HTERT RPE-1 (cell line): Measurements from ENCODE around the gene PITX1.

Source experiments
- in situ Hi-C: fragments of 300-500 bp; cut with MboI; formaldehyde crosslinking; loops from 4 replicates; pipeline ENCODE4 v1.14.3; 2020; ENCODE audit warnings: low sequenced_read_pairs

Gene PITX1

DNA sequence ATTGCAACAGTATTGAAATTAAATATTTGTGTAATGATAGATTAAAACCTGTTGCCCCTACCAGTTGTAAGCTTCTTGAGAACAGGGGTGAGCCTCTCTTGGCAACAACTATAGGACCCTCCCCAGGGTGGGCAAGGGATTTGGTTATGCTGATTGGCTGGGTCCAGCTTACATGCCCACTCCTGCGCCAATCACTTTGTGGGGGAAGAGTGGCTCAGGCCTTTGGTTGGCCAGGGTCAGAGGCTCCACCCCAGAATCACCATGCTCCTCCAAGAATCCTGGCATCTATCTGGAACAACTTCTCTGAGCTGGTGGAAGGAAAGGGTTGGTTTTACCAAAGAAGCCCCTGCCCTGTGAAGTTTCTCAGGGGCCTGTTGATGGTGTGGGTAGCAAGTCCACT lies 8.6 kb upstream of the PITX1 start:
- in situ Hi-C loops, result no loop called here

DNA sequence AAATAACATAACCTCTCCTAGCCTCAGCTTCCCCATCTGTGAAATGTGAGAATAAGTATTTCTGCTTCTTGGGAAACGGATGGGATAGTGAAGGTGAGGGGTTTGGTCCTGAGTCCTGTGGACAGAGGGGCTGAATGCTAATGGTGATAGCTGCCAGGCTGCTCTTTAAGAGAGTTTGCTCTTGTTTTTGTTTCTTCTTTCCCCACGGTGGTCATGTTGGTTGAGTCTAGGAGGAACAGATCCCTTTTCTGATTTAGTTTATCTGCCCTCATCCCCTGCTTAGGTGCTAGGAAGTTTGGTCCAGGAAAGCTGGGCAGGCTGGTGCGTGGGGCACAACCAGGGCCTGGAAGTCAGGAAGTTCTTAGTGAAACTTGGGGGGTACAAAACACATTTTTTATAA lies 7.7 kb upstream of the PITX1 start:
- in situ Hi-C loops, result no loop called here

DNA sequence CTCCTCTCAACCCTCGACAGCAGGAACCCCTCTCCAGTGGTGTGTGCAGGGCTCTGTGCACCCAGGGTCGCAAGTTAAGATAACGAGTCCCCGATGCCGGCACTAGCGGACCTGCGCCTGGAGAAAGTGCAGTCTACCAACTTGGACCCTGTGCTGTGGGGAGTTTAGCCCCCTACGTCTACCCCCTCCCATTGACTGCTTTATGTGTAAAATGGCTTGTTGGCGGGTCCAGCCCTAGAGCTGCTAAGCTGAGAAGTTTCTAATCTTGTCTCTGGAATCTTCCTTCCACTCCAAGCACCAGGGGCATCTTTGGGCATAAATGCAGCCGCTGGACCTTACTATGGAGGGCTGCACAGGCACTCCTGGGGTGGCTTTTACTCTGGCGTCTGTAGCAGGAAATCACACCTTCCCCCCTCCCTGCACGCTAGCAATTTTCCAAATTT lies 7.1 kb upstream of the PITX1 start:
- in situ Hi-C loops, result no loop called here

DNA sequence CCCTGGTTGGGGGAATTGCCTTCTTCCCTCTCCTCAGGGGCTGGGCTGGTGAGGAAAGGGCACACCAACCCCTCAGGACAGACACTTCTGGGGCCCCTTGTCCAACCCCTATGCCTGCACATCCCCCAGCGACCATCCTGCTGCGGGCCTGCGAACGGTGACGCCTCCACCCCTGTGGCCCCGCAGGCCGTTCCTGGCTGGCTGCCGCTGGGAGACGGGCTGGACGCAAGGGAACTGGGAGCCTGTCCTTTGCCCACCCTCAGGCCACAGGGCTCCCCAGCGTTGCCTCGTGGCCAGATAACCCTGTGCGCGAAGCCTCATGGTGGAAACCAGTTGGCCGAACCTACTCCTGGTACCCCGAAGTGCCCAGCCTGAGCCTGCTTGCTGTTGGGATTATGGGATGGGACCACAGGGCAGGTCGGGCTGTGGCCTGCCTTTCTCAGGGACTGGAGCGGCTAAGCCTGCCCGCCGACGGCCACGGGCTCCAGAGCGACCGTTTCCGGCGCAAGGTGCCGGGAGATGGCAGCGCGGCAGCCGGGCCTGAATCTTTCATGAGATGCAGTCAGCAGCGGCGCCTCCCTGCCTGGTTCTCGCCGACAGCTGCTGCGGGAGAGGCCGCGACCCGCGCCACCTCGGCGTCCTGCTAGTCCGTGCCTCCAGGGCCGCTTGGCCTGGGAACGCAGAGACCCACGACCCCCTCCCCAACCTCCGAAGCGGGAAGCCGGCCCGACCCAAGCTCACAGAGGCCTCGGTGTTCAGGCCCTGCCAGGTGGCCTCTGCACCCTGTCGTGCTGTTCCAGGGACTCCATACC lies 6.5 kb upstream of the PITX1 start:
- in situ Hi-C loops, result no loop called here

DNA sequence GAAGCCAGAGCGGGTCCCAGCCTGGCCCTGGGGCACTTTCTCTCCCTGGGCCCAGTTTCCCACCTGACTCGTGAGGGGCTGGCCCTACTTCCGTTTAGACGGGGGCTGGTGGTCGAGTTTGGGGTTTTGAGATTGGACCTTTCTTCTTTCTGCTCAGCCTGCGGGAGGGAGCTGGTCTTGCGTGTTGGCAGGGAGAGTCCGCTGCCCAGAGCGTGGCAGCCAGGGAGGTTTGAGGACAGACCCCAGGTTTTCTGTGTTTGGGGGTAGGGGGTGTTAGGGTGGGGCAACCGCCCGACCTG lies 6.0 kb upstream of the PITX1 start:
- in situ Hi-C loops, result no loop called here

DNA sequence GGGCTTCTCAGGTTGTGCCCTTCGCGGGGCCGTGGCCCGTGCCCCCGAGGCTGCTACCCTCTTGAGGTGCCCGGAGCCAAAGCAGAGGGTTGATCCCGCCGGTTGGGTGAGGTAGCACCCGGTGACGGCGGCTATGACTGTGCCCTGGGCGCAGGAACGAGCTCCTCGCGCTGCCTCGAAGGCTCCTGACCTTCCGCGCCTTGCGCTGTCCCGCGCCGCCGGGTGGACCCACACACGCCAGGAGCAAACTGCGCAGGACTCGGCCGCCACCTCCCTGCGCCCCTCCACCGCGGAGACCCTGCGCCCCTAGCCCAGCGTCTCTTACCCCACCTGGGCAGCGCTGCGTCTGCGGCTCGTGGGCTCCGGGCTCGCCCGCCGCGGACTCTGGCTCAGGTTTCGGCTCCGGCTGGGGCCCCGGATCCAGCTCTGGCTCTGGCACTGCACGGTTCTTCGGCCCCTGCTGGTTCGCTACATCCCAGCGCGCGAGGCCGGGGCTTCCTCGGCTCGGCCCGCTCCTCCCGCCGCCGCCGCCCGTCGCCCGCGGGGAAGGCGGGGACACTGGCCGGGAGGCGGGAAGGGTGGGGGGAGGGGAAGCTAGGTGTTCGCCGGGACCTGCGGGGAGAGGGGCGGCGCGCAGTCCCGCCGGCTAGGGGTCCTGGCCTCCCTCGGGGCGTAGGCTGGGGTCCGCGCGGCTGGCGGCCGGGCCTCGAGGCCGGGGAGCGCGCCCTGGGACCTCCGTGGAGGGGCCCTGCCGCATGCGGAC lies 5.4 kb upstream of the PITX1 start:
- in situ Hi-C loops, result no loop called here

DNA sequence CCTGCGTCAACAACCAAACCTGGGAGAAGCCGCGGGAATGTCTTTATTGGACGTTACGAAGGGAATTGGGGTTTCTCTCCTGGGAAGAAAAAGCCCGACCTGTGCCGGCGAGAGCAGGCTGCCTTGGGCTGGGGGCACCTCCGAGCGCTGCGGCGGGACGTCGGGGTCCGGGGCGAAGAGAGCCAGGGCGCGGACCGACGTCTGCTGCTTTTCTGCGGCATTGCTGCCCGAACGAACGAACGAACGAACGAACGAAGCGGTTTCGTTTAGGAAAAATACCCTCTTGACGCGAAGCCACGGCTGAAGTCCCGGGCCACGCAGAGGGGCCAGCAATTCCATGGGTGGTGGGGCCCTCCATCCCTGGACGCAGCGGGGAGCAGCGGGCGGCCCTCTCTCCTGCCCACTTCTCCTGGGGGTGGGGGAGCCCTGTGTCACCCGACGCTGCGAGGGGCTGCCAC lies 4.8 kb upstream of the PITX1 start:
- in situ Hi-C loops, result no loop called here

DNA sequence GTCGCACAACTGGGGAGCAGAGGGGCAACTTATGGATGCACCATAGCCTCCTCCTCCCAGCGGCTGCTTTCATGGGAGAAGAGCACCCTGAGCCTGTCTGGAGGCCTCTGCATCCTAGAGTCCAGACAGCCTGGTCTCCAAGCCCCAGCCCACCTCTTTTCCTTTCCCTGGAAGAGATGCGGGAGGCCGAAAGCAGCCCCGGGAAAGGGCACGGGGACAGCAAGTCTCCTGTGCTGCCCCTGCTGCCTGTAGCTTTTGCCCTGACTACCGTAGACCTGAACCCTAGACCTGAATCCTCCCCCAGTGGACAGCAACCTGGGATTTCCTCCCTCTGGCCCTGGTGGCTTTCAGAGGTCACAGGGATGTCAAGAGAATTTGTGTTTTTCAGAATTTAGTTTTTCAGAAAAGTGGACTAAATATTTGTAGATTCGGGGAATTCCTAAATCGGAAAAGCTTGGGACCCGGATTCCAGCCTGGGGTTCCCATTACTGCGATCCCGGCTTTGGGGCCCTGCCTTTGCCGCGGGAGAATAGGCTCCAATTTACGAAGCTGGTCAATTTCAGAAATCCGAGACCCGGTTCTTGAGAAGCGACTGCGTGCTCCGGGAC lies 4.3 kb upstream of the PITX1 start:
- in situ Hi-C loops, result no loop called here

DNA sequence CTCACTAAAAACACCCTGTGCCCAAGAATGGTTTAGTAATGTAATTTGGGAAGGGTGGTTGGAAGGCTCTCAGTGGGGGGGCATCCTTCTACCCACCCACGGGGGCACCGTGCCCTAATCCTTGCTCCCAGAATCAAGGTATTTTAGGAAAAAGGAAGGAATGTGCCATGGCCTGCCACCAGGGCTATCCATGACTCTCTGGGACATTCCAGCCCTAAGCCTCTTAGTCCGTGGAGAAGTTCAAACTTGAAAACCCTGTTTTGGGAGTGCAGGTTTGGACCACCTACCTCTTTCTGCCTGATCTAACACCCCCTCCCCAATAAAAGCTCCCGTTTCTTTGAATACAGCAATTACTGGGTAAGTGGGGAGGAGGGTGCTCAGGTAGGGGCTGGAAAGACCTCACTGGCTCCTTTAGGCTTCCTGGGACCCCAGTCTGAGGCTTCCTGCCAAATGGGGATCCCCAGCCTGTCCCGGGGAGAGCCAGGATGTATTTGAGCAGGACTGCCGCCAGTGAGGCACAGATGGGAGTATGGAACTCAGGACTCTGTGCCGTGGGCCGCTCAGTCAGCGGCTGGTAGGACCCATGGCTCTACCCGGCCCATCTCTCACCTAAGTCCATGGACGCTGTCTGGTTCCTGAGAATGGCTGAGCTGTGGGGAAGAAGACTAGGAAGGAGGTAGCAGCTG lies 3.6 kb upstream of the PITX1 start:
- in situ Hi-C loops, result no loop called here

DNA sequence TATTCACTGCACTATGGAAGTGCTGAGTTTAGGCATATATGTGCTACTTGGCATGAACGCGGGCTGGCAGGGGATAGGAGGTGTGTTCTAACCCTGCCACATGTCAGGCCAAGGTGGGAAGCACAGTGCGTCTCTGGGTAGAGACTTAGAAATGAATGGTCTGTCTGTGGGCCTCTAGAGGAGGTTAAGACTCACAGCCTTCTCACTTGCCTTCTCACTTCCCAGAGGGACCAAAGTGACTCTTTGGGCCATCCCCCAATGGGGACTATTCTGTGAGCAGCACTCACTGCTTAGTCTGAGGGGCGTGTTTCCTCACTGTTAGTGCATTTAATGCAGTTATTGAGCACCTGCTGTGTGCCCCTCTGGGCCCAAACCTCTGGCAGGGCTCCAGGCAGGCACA lies 2.4 kb upstream of the PITX1 start:
- in situ Hi-C loops, result no loop called here

DNA sequence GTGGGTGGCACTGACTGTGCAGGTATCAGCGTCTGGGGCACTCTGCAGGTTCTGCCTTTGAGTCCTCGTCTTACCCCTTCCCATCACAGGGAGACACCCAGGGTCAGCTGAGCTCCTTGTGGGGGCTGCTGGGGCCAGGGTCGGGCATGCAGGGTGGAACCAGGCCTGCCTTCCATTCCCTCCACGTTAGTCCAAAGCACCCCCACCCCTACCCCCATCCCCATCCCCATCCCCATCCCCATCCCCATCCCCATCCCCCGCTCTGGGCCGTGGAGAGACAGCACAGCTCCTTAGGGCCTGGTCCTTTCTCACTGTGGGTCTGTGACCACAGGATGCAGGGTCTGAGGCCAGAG lies 1.6 kb upstream of the PITX1 start:
- in situ Hi-C loops, result no loop called here

DNA sequence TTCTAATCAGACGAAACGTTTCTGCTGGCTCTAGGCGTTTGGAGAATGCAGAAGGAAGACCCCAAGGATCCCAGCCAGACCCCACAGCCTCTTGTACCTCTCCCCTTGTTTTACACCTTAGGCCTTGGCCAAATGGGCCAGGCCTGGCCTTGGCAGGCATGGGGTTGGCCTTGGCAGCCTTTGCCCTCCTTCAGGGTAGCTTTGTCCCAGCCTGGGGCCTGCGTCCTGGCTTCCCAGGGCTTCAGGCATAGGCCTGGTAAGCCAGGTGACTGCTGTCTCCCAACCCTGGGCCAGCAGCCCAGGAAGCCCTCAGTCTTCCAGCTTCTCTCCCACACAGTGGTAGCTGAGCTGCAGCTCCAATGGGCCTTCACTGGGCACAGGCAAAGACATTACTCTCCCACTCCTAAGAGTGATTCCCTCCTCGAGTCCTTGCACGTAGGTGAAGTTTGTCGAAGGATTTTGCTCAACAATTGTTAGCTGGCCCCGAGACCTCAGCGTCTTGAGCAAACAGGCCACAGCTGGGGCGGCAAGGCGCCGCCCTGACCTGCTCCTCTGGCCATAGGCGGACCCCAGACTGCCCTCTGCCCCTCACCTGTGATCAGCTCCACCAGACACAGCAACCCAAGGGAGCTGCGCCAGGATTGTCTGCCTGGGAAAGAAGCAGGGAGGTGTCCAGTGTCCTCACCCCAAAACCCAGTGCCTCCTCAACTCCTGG lies 1.1 kb upstream of the PITX1 start:
- in situ Hi-C loops, result no loop called here

DNA sequence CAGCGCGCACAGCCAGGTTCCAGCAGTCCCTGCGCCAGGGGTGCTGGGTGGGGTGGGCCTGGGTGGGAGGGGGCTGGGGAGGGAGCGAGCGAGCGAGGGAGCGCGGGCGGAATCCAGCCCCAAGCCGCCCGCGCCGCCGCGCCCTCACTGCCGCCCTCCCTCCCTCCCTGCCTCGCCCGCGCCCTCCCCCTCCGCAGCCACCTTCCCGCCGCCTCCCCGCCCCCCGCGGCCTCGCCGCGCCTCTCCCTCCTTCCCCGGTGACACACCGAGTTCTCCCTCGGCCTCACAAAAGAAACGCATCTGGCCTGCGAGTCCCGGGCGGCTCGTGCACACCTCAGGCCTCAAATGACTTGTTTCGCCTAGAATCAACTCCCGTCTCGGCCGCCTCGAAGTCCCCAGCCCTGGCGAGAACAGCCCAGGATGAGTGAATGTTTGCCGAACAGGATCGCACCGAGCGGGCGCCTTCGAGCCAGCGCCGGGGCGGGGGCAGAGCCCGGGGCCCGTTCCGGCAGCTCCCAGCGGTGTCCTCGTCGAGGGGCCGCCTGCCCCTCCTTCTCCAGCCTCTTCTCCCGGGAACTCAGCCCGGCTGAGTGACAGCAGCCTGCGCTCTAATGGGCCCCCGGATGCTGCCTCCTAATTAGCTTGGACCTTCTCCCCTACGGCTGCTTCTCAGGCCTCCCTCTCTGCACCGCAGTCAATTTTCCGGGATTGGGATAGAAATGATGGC lies 371 bp upstream of the PITX1 start:
- in situ Hi-C loops, result no loop called here

DNA sequence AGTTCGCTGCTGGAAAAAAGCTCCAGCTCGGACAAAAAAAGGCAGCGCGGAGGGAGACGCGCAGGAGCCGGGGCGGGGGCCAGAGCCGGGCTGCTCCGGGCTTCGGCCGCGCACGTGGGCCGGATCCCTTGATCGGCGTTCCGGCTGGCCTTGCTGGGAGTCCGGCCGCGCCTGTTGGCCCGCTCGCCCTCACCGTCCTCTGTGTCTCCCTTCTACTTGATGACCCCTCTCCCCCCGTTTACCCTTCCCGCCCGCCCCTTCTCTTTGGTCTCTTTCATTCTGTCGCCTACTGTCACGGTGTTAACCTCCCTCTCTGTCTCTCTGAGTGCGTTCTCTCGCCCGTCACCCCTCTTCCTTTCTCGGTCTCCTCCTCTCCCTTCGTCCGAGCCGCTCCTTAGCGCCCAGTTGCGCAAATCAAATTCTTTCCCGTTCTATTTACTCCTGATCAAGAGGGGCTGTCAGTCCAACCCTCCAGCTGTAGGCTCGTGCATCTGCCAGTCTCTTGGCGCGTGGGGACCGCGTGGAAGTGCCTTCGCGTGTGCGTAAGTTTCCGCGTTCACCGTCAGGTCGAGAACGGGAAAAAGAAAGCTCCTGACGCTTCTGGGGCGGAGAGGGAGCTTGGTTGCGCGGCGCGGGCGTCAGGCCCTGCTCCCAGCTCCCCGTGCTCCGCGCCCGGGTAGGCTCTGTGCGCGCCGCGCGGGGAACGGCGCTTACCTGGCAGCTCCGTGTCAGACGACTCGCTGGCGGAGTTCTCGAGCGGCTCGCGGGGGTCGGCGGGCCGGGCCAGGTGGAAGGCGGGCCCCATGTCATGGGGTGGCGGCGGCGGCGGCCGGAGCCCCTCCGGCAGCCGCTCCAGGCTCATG lies 798 bp downstream of the PITX1 start:
- in situ Hi-C loops, result no loop called here

DNA sequence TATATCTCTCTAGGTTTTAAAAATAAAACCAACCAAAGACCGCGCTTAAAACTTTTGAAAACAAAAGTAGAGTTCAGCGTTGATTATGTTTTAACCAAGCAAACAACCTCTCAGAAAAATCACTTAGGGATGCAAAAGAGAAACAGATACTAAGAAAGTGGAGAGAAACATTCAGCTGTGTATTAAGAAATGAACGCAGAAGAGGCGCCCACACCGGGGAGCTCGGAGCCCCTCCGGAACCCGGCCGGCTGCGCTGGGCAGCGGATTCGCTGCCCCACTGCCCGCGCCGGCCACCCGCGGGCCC lies 1.4 kb downstream of the PITX1 start:
- in situ Hi-C loops, result no loop called here

DNA sequence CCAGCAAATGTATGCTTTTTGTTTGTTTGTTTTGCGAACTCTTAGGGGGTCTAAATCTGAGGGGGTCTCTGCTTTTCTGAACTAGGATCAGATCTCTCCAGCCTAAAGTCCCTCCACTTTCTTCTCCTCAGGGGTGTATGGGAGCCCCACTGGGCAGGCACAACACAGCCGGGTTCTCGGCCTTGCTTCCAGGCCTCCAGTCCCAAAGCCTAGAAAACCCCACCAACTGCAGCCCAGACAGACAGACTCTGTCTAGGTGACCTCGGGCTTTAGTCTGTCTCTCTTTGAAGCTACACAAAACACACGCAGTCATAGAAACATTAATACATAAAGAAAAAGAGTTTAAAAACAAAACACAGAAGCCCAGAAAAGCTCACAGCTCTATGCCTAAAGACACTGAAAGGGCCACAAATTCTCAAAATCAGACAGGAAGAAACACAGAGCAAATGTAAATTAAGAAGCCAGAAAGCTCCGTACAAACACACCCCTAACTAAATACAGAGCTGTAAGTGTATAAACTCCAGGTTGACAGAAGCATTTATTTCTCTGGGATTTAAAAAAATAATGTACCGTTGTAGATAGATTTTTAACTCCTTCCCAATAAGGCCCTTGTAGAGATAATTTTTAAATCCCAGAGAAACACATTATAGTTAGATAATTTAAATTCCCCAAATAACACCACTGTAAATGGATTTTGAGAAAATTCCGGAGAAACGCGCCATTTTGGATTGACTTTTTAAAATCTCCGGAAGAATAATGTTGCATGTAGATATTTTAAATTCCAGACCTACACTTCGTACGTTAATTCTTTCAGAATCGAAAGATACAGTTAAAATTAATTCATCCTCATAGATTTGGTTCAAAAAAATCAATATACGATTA lies 2.0 kb downstream of the PITX1 start:
- in situ Hi-C loops, result no loop called here

DNA sequence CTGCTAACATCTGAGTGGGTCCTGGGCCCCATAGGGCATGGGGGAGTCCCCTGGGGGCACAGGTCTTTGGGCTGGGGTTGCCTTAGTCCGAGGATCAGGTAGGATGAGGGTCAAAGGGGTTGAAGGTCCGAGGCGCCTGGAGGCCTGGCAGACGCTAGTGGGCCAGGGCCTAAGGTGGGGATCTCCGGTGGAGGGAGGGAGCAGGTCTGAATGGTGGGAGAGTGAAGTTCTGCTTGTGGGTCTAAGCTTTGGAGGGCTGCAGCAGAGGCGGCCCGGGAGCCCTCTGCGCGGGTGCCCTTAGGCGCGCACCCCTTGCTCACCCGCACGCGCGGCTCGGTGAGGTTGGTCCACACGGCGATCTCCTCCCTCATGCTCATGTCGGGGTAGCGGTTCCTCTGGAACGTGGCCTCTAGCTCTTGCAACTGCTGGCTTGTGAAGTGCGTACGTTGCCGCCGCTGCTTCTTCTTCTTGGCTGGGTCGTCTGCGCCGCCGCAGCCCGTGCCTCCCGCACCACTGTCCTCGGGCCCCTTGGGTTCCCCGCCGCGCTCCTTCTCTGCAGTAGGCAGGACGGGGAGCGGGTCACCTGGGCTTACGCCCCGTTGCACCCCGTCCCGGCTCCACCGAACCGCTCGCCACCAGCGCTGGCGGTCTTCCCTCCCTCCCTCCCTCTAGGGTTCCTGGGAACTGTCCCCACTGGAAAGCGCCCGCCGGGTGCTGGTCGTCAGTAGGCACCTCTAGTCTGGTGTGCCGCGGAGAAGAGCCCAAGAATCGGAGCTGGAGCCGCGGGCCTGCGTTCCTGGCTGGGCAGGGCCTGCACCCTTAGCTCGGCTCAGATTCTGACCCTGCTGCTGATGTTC lies 2.8 kb downstream of the PITX1 start:
- in situ Hi-C loops, result no loop called here
